ENCODE data around the gene LIN28A. TPM values are rescaled to one million over a fixed set of nuclear protein-coding genes. Genes with fewer than 3 reads are reported as not detected.

Gene LIN28A
- total and polyA plus RNA-seq, 10 of the 15 experiments (the other 5 are each of a cell fraction or from before 2014, with no cell fraction given): 0.13 to 0.59 (median 0.30) TPM; not detected in 7

GRCh38 chr1:26376050-26376449 is 34.6 kb upstream of the LIN28A start:
- SMC1A ChIA-PET (ENCODE audit: uncharacterized antibody, unreplicated experiment): interaction anchor here (2.3 kb wide), 1 partner anchor 12 kb away, joined by 10 read pairs; no protein-coding TSS in a partner anchor
- Histone ChIP-seq H3K27ac (ENCODE audit: control insufficient read depth, insufficient read depth) (no peak overlapping the region), H3K79me2 (ENCODE audit: control insufficient read depth, insufficient read depth, low read length) (no peaks in the 10 kb centered on the region), H3K4me3 (no peak overlapping the region), H3K4me2 (ENCODE audit: control insufficient read depth, insufficient read depth) (no peak overlapping the region), H3K9ac (ENCODE audit: control insufficient read depth, insufficient read depth, low read length) (no peak overlapping the region), H3K9me3 (replicated peaks; ENCODE audit: control insufficient read depth, insufficient read depth, low read length) (no peaks in the 10 kb centered on the region; the same call in 2 of the 3 replicates), H3K4me1 (ENCODE audit: control insufficient read depth, insufficient read depth, low read length) (peaks cover 22% of the 10 kb centered on the region), H4K20me1 (ENCODE audit: control insufficient read depth, insufficient read depth) (no peaks in the 10 kb centered on the region), H3K27me3 (replicated peaks in 1 of 2; ENCODE audit: control insufficient read depth in 2 of 2, insufficient read depth in 2 of 2, low read length in 1 of 2) (no peaks in the 10 kb centered on the region), H3K36me3 (ENCODE audit: control insufficient read depth in 2 of 2, insufficient read depth in 2 of 2, low read length in 1 of 2) (no peaks in the 10 kb centered on the region), H2AFZ (ENCODE audit: control insufficient read depth, low read depth, low read length) (no peak overlapping the region)
- CTCF ChIA-PET: interaction anchor here (1.0 to 5.4 kb wide), 4 partner anchors 13 to 91 kb away, joined by 3 to 40 read pairs (median 22); no protein-coding TSS in a partner anchor
- ATAC-seq (no peak), FAIRE-seq (no peak), DNase-seq (ENCODE audit: low read depth, low spot score) (no peak)
- POLR2A ChIA-PET: interaction anchor here (2.0 kb wide), 1 partner anchor 57 kb away, joined by 7 read pairs; no protein-coding TSS in a partner anchor
- no peak for TF ChIP-seq RELB (IDR thresholded peaks at IDR 0.05; ENCODE audit: low read depth)
- no peak for TF ChIP-seq ATF7 (IDR thresholded peaks at IDR 0.05; ENCODE audit: low read depth)
- no peak for TF ChIP-seq MAX (IDR thresholded peaks at IDR 0.05; ENCODE audit: low read depth, low read length)
- TF ChIP-seq, protein P1, sequence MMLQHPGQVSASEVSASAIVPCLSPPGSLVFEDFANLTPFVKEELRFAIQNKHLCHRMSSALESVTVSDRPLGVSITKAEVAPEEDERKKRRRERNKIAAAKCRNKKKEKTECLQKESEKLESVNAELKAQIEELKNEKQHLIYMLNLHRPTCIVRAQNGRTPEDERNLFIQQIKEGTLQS (IDR thresholded peaks at IDR 0.05; ENCODE audit: borderline replicate concordance, extremely low read depth, low read depth, low read length): no peak
- no peak for TF ChIP-seq SUZ12 (IDR thresholded peaks at IDR 0.05; ENCODE audit: unreplicated experiment)
- no peak for TF ChIP-seq TCF12 (IDR thresholded peaks at IDR 0.05; ENCODE audit: low read depth, low read length)
- TF ChIP-seq MXI1 (IDR thresholded peaks at IDR 0.05; ENCODE audit: low read depth, low read length): no peak
- TF ChIP-seq BRCA1 (IDR thresholded peaks at IDR 0.05; ENCODE audit: low read depth, low read length): no peak
- TF ChIP-seq YY1 (IDR thresholded peaks at IDR 0.05; ENCODE audit: low read depth, low read length): no peak
- no peak for TF ChIP-seq TBL1XR1 (IDR thresholded peaks at IDR 0.05; ENCODE audit: low read depth, low read length)
- TF ChIP-seq MTA3 (IDR thresholded peaks at IDR 0.05; ENCODE audit: borderline replicate concordance, low read length): no peak
- TF ChIP-seq IKZF1 (conservative IDR thresholded peaks at IDR 0.05): no peak
- TF ChIP-seq SMAD1 (IDR thresholded peaks at IDR 0.05; ENCODE audit: low read depth, partially characterized antibody): no peak
- TF ChIP-seq NFXL1 (IDR thresholded peaks at IDR 0.05; ENCODE audit: borderline replicate concordance): no peak
- no peak for TF ChIP-seq FOS (IDR thresholded peaks at IDR 0.05; ENCODE audit: borderline replicate concordance, extremely low read depth, insufficient read length)
- intact Hi-C loops (cut with micrococcal nuclease; ENCODE audit: unreplicated experiment) (no loop called here), in situ Hi-C loops (cut with MboI) (no loop called here)
- RAD21 ChIA-PET (ENCODE audit: unreplicated experiment): no interaction called here
- no TSS peak for BruUV-seq (replicated peaks)
- 81% methylated on average over 4 of the region's 4 CpGs for WGBS (ENCODE audit: insufficient coverage, insufficient replicate concordance, low lambda C conversion rate, missing lambda C conversion rate)
